ENCODE data around the gene FNDC3B. TPM values are rescaled to one million over a fixed set of nuclear protein-coding genes. Genes with fewer than 3 reads are reported as not detected.

FNDC3B gene
- total and polyA plus RNA-seq, 12 donors, result 9.7 to 118 (median 85.0) TPM

DNA sequence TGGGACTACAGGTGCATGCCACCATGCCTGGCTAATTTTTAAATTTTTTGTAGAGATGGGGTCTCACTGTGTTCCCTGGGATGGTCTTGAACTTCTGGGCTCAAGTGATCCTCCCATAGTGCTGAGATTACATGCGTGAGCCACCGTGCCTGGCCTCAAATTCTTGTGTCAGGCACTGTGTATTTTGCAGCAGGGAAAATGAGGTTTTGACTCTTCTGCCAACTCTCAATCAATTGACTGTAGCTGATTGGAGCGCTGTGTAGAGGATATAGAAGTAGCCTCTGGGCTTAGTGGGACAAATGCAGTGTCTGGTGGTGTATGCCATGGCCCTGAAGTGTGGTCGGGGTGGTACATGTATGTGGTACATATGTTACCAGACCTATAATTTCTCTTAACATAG is 152.3 kb downstream of the FNDC3B start:
- DNase-seq, result no peak
- no peaks in the 10 kb centered on the region for H3K27me3 ChIP-seq
- TF ChIP-seq, protein P1, sequence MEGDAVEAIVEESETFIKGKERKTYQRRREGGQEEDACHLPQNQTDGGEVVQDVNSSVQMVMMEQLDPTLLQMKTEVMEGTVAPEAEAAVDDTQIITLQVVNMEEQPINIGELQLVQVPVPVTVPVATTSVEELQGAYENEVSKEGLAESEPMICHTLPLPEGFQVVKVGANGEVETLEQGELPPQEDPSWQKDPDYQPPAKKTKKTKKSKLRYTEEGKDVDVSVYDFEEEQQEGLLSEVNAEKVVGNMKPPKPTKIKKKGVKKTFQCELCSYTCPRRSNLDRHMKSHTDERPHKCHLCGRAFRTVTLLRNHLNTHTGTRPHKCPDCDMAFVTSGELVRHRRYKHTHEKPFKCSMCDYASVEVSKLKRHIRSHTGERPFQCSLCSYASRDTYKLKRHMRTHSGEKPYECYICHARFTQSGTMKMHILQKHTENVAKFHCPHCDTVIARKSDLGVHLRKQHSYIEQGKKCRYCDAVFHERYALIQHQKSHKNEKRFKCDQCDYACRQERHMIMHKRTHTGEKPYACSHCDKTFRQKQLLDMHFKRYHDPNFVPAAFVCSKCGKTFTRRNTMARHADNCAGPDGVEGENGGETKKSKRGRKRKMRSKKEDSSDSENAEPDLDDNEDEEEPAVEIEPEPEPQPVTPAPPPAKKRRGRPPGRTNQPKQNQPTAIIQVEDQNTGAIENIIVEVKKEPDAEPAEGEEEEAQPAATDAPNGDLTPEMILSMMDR (IDR thresholded peaks at IDR 0.05), result no peak
- peak in 3 of 8 donors; percentile 6 to 29 (median 18) for ATAC-seq
- 96 to 97% methylated on average over 4 of the region's 4 CpGs for WGBS, 2 donors
- H3K27ac ChIP-seq, result no peak overlapping the region
- no peak overlapping the region for H3K4me3 ChIP-seq
- H3K4me1 ChIP-seq, result peaks cover 0 to 49% (median 26%) of the 10 kb centered on the region in 9 donors
- H3K9me3 ChIP-seq, result no peaks in the 10 kb centered on the region
- H3K36me3 ChIP-seq, result peaks cover 0 to 6% (median 0%) of the 10 kb centered on the region in 9 donors
- intact Hi-C loops (cut with DNase I), result no loop called here

DNA sequence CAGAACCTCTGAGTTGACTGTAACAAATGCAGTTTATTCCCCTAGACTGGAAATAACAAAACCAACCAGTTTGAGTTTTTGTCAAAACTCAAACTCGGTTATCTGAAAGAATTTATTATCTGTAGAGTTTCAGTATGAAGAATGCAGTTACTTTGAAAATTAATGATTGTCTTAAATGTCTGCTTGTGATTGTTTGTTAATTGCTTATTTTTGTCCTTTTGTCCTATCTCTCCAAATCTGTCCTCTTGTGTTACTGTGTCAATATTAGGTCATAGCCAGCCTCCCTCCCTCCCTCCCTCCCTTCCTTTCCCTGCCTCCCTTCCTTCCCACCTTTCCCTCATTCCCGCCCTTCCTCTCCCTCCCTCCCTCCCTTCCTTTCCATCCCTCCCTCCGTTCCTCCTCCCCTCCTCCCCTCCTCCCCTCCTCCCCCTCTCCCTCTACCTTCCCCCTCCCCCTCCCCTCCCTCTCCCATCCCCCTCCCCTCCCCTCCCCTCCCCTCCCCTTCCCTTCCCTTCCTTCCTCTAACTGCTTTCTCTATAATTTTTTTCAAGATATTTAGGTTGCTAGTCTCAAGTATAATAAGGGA is 153.5 kb downstream of the FNDC3B start:
- no peaks in the 10 kb centered on the region for H3K9me3 ChIP-seq

DNA sequence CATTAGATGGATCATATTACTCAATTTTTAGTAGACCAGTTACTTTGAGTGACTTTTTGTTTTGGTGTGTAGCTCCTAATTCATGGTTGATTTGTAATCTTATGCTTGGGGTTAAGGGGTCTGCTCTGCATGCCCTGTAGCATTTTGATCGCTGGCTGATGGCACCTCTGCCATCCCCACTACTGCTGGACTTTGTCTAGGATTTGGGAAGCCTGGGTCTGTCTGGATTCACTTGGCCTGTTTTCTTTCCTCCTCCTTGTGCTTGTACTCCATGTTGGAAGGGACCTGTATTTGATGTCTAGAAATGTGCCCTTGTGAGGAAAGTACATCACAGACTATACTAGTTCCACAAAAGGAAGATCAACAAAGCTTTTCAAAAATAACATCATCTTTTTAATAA is 154.1 kb downstream of the FNDC3B start:
- 95 to 100% methylated on average over 1 of the region's 1 CpG for WGBS, 2 donors
- Histone ChIP-seq H3K9me3 (no peaks in the 10 kb centered on the region), H3K4me3 (no peak overlapping the region), H3K4me1 (peaks cover 0 to 46% (median 24%) of the 10 kb centered on the region in 9 donors), H3K27ac (peak overlapping the region in 1 of 10 donors; percentile 26), H3K27me3 (no peaks in the 10 kb centered on the region), H3K36me3 (peaks cover 0 to 6% (median 0%) of the 10 kb centered on the region in 9 donors)
- DNase-seq, result no peak
- ATAC-seq, result no peak
- intact Hi-C loops (cut with DNase I), result no loop called here
- TF ChIP-seq, protein P1 (IDR thresholded peaks at IDR 0.05), result no peak

More for the DNA sequence above, 153.5 kb downstream of the FNDC3B start:
- intact Hi-C loops (cut with DNase I), result no loop called here
- ATAC-seq (no peak), DNase-seq (no peak)
- H3K27ac ChIP-seq, result peak overlapping the region in 1 of 10 donors; percentile 2
- H3K27me3 ChIP-seq, result no peaks in the 10 kb centered on the region
- TF ChIP-seq, protein P1 (IDR thresholded peaks at IDR 0.05), result no peak
- H3K4me1 ChIP-seq, result peaks cover 0 to 46% (median 24%) of the 10 kb centered on the region in 9 donors
- WGBS, 2 donors, result 64 to 67% methylated on average over 3 of the region's 3 CpGs
- H3K4me3 ChIP-seq, result no peak overlapping the region
- peaks cover 0 to 6% (median 0%) of the 10 kb centered on the region in 9 donors for H3K36me3 ChIP-seq

DNA sequence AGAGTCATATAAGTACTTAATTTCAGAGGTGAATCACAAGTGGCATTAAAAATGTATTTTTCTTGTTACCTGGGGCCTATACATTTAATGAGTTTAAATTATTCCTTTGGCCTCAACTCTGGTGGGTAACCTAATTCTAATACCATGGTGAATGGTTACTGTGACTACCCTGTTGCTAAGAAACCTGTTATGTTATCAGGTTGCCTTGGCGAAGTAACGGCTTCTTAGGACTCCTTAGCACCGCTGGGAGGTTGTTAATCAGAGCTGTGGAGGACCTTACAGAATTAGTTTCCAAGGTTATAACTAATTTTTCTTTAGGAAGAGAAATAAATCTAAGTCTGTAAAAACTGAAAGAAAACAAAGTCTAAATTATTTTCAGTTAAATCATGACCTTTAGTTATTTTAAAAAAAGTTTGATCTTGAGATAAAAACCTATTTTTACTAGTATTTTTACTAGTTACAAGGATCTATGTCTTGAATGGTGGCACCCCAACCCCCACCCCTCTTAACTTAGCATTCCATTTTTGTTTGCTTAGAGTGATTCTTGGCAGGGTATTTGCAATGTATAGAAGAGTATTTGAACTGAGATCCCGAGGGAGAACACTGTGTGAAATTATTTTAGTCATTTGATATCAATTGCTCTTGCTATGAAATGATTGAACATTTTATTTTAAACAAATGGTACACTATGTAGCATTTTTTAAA is 155.5 kb downstream of the FNDC3B start:
- WGBS, 2 donors, result 33 to 47% methylated on average over 4 of the region's 4 CpGs
- no peak overlapping the region for H3K4me3 ChIP-seq
- peak overlapping the region in 2 of 10 donors; percentile 5 to 51 for H3K27ac ChIP-seq
- TF ChIP-seq, protein P1 (IDR thresholded peaks at IDR 0.05), result no peak
- H3K9me3 ChIP-seq, result no peaks in the 10 kb centered on the region
- DNase-seq (no peak), ATAC-seq (peak in 5 of 8 donors; percentile 39 to 69 (median 50))
- H3K27me3 ChIP-seq, result no peaks in the 10 kb centered on the region
- H3K36me3 ChIP-seq, result peaks cover 0 to 6% (median 0%) of the 10 kb centered on the region in 9 donors
- peaks cover 0 to 49% (median 25%) of the 10 kb centered on the region in 9 donors for H3K4me1 ChIP-seq
- intact Hi-C loops (cut with DNase I), result no loop called here

All from heart right ventricle (tissue), 16 donors.